LNCaP clone FGC (cell line): ENCODE measurements around the gene NOSTRIN.

Source experiments
- DNase-seq: peaks from one replicate; pipeline ENCODE4 v3.0.0-alpha.2; 2011; ENCODE audit warnings: low read depth
- H3K4me3 ChIP-seq: 2 replicates; pipeline ENCODE4 v1.5.1; 2011; ENCODE audit warnings: mild to moderate bottlenecking, low read depth, low read length, control low read depth
- TF ChIP-seq, protein P1 (sequence below): IDR thresholded peaks from 2 replicates; pipeline ENCODE4 v1.5.1; 2012; ENCODE audit warnings: mild to moderate bottlenecking; ENCODE audit not compliant: control insufficient read depth, insufficient read depth; ENCODE audit errors: extremely low read depth

NOSTRIN gene

DNA sequence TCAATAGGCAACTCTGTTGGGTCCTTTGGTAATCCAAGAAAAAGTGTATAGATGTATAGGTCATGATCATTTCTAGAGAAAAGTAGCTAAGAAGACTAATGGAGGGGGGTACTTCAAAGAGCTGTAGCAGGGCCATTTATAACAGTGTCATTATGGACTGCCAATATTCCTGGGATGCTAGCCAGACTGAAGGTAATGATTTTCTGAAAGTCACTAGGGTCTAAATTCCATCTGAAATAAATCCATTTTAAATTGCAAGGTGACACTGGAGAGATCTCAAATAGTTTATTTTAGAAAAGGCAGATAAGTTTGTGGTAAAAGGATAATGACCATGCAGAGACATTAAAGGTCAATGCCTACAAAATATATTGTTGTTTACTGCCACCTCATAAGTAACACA is 92.3 kb downstream of the NOSTRIN start:
- no peak for DNase-seq
- TF ChIP-seq, protein P1, sequence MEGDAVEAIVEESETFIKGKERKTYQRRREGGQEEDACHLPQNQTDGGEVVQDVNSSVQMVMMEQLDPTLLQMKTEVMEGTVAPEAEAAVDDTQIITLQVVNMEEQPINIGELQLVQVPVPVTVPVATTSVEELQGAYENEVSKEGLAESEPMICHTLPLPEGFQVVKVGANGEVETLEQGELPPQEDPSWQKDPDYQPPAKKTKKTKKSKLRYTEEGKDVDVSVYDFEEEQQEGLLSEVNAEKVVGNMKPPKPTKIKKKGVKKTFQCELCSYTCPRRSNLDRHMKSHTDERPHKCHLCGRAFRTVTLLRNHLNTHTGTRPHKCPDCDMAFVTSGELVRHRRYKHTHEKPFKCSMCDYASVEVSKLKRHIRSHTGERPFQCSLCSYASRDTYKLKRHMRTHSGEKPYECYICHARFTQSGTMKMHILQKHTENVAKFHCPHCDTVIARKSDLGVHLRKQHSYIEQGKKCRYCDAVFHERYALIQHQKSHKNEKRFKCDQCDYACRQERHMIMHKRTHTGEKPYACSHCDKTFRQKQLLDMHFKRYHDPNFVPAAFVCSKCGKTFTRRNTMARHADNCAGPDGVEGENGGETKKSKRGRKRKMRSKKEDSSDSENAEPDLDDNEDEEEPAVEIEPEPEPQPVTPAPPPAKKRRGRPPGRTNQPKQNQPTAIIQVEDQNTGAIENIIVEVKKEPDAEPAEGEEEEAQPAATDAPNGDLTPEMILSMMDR = no peak
- no peak overlapping the region for H3K4me3 ChIP-seq

DNA sequence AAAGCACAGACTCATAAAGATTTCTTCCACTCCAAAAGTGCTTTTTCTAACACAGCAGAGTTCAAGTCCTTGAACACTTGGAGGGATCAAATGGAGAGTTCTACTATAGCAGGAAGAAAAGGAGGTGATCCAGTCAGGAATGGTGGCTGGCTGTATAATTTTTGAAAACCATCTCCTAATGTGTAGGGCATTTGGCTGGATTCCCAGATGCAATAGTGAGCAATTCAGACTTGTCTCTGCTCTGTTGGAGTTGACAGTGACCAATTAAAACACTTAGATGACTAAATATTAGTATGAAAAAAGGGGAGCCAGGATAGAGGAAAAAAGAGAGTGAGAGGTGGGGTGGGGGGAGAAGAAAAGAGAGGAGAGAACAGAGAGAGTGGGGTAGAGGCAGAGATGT is 93.3 kb downstream of the NOSTRIN start:
- H3K4me3 ChIP-seq = no peak overlapping the region
- TF ChIP-seq, protein P1 = no peak
- DNase-seq = no peak

DNA sequence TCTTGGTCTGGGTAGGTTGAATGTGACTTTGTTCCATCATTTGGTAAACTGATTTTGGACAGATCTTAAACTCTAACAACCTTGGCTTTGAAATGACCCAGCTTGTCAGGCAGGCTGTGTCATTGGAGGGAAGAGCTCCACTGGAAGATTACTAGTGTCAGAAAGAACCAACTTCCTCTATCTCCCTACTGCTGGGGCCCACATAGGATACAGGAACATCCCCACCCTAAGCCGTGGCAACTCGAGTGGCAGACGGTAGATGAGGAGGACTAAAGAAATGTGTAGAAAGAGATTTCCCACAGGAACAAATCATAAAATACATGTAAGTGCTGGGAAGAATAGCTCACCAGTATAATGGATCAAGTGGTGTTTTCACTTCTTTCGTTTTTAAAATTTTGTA is 94.3 kb downstream of the NOSTRIN start:
- DNase-seq = no peak
- H3K4me3 ChIP-seq = no peak overlapping the region
- TF ChIP-seq, protein P1 = no peak

DNA sequence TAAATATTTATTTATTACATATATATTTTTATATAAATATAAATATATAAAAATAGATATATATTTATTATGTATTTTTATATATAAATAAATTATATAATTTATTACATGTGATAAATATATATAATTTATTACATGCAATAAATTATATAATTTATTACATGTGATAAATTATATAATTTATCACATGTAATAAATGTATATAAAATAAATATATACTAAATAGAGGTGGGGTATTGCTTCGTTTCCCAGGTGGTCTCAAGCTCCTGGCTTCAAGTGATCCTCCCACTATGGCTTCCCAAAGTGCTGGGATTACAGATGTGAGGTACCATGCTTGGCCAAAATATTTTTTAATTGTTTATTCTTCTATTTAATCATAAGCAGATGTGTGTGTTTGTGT is 95.0 kb downstream of the NOSTRIN start:
- TF ChIP-seq, protein P1 = no peak
- H3K4me3 ChIP-seq = no peak overlapping the region
- no peak for DNase-seq

DNA sequence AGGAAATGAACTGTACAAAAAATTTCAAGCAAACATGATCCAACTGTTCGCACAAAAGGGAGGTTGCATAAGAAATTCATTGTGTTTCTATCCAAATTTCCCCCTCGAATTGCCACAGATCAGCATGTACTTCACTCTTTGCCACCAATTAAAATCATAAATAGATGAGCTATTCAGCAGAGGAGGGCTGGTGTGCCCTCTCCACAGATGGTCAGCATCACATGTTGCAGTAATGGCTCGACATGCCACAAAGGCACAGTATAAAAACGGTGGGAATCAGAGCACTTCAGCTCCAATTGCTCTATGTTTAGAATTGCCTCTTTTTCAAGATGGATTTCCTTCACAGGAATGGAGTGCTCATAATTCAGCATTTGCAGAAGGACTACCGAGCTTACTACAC is 98.6 kb downstream of the NOSTRIN start, which contains the start of gene G6PC2:
Gene G6PC2, plus strand, starts transcription at position 289 of the 400 bp plus-strand sequence. Its CDS starts 41 bp downstream, at position 330.
- TF ChIP-seq, protein P1 = no peak
- DNase-seq = no peak
- no peak within 1 kb of the TSS for H3K4me3 ChIP-seq

DNA sequence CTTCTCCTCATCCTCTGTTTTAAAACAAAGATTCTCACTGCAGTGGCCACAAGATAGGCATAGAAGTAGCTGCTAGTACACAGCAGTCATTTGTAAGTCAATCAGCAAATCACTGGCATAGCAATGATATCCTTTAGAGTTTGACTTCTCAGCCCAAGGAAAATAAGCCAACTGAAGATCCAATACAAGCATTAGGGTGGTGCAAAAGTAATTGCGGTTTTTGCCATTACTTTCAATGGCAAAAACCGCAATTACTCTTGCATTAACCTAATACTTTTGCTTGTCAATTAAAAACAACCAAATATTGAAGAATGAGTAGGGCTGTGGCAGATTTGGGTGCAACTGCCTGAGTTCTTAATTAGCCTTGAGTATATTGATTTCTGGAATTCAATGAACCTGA is 101.5 kb downstream of the NOSTRIN start:
- TF ChIP-seq, protein P1 = no peak
- no peak overlapping the region for H3K4me3 ChIP-seq
- DNase-seq = no peak

DNA sequence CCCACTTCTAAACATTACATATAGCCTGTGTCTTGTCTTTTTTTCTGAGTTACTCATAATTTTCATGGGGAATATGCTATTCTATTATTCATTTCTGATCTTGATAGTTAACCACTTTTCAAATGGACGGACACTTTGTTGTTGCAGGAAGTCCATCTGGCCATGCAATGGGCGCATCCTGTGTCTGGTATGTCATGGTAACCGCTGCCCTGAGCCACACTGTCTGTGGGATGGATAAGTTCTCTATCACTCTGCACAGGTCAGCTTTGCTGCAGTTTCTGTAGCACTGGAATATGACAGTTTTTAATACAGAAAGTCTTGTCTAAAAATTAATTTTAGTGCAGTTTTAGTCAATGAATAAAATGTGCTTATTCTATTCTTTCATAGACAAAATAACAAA is 101.9 kb downstream of the NOSTRIN start:
- no peak for DNase-seq
- TF ChIP-seq, protein P1 = no peak

More for the DNA sequence above, 101.9 kb downstream of the NOSTRIN start:
- no peak overlapping the region for H3K4me3 ChIP-seq
